HG03159 (cell line): ENCODE data around the gene SMYD3.
"Not testable (repeated sequence)": the region's sequence is repeated elsewhere in the genome, so short reads cannot be mapped to it uniquely, and the experiment has no call there.

Experiments used
- ATAC-seq: cut with Tn5 transposase; IDR thresholded peaks from one replicate; pipeline ENCODE4 v1.9.1; 2021; ENCODE audit warnings: mild to moderate bottlenecking, moderate library complexity; ENCODE audit not compliant: unreplicated experiment

Gene SMYD3

GRCh38 chr1:245714027-245714426, 793.1 kb downstream of the SMYD3 start:
- not testable (repeated sequence) for ATAC-seq

GRCh38 chr1:245710961-245711903, 795.8 kb downstream of the SMYD3 start:
- no peak for ATAC-seq

- no peak for ATAC-seq
Observed at GRCh38 chr1:245707941-245708340, 799.1 kb downstream of the SMYD3 start.

GRCh38 chr1:245704765-245705164, 802.3 kb downstream of the SMYD3 start:
- ATAC-seq = no peak

GRCh38 chr1:245704341-245704740, 802.7 kb downstream of the SMYD3 start:
- no peak for ATAC-seq

- ATAC-seq = no peak
Observed at GRCh38 chr1:245702346-245702745, 804.7 kb downstream of the SMYD3 start.

GRCh38 chr1:245701631-245702030, 805.4 kb downstream of the SMYD3 start:
- ATAC-seq = no peak

- ATAC-seq = no peak
Observed at GRCh38 chr1:245700631-245701030, 806.4 kb downstream of the SMYD3 start.
